Keratinocyte (primary cell): ENCODE results near the gene CAD.

Experiments
- CTCF ChIP-seq, 3 experiments: IDR thresholded peaks in 1 of 3; conservative IDR thresholded peaks in 1 of 3; optimal IDR thresholded peaks in 1 of 3; 2 replicates in 2 of 3; 3 replicates in 1 of 3; pipeline versions ENCODE3 to v1.5.1; 2011; ENCODE audit warnings: low read length in 3 of 3, mild to moderate bottlenecking in 3 of 3, moderate library complexity in 2 of 3, control low read depth in 1 of 3, inconsistent platforms in 1 of 3; ENCODE audit not compliant: insufficient read depth in 2 of 3; ENCODE audit errors: extremely low read depth in 1 of 3
- EZH2 ChIP-seq: IDR thresholded peaks from one replicate; pipeline ENCODE4 v1.6.1; 2012; ENCODE audit warnings: inconsistent platforms, mild to moderate bottlenecking, low read length, moderate library complexity

- no peak for TF ChIP-seq CTCF (optimal IDR thresholded peaks at IDR 0.05 in 1 of 3, IDR thresholded peaks at IDR 0.05 in 1 of 3, conservative IDR thresholded peaks at IDR 0.05 in 1 of 3; ENCODE audit: extremely low read depth in 1 of 3, insufficient read depth in 2 of 3, low read length in 3 of 3)
- TF ChIP-seq EZH2 = peak; percentile 18
These were observed 44.2 kb downstream of the CAD start for GRCh38 chr2:27261241-27261925.
